Measurements from ENCODE around the gene SP8.
"Not testable (repeated sequence)": the region's sequence is repeated elsewhere in the genome, so short reads cannot be mapped to it uniquely, and the experiment has no call there.

Gene SP8

GRCh38 chr7:20827172-20827571 is 40.5 kb upstream of the SP8 start:
- H3K4me3 ChIP-seq (ENCODE audit: low read depth, low read length), result no peak overlapping the region
- TF ChIP-seq CTCF (IDR thresholded peaks at IDR 0.05; ENCODE audit: low read depth, low read length, missing control alignments), result no peak
- no peak for DNase-seq (ENCODE audit: low read depth)

DNA sequence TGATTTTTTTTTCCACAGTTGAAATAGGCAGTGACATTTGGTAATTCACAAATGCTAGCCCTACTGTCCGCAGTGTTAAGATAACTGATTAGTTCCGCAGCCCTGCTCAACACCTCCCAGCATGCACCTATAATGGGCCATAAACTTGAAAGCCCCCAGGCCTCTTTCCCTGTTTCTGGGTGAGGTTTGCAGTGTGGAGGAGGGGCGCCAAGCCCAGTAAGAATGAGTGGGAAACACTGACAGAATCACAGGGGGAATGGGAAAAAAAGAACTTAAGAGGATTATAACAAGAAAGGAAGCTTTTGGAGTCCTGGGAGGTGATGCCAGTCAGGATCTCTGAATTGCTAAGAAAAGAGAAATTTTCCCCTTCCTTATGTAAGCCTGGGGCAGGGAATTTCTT is 39.6 kb upstream of the SP8 start:
- no peak overlapping the region for H3K4me3 ChIP-seq (ENCODE audit: low read depth, low read length)
- TF ChIP-seq CTCF (IDR thresholded peaks at IDR 0.05; ENCODE audit: low read depth, low read length, missing control alignments), result no peak
- DNase-seq (ENCODE audit: low read depth), result no peak

GRCh38 chr7:20825555-20825954 is 38.9 kb upstream of the SP8 start:
- no peak overlapping the region for H3K4me3 ChIP-seq (ENCODE audit: low read depth, low read length)
- no peak for TF ChIP-seq CTCF (IDR thresholded peaks at IDR 0.05; ENCODE audit: low read depth, low read length, missing control alignments)
- DNase-seq (ENCODE audit: low read depth), result no peak

GRCh38 chr7:20821390-20821789 is 34.7 kb upstream of the SP8 start:
- DNase-seq (ENCODE audit: low read depth); H3K4me3 ChIP-seq (ENCODE audit: low read depth, low read length): not testable (repeated sequence)

GRCh38 chr7:20816372-20816959 is 29.8 kb upstream of the SP8 start:
- TF ChIP-seq CTCF (IDR thresholded peaks at IDR 0.05; ENCODE audit: low read depth, low read length, missing control alignments), result no peak
- H3K4me3 ChIP-seq (ENCODE audit: low read depth, low read length), result no peak overlapping the region
- DNase-seq (ENCODE audit: low read depth), result no peak

DNA sequence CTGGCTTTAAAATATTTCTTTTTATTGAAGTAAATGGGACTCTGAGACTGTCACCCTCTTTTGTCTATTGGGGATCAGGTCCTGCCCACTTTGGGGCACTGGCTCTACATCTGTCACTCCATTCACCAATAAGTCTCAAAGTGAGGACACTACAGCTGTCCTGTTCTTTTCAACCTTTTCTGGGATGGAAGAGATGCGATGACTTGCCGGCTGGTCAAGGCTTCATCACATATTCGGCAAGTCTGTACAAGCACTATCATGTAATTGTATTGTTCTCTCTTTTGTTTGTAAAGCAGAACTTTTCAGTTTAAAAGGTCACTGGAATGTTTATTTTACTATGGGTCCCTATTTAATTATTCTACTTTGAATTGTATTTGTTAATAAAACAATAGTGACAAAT is 17.7 kb upstream of the SP8 start:
- H3K4me3 ChIP-seq (ENCODE audit: low read depth, low read length), result no peak overlapping the region
- no peak for TF ChIP-seq CTCF (IDR thresholded peaks at IDR 0.05; ENCODE audit: low read depth, low read length, missing control alignments)
- DNase-seq (ENCODE audit: low read depth), result no peak

GRCh38 chr7:20799566-20800366 is 13.1 kb upstream of the SP8 start:
- DNase-seq (ENCODE audit: low read depth), result no peak
- no peak overlapping the region for H3K4me3 ChIP-seq (ENCODE audit: low read depth, low read length)

More at GRCh38 chr7:20799566-20800366, 13.1 kb upstream of the SP8 start:
- TF ChIP-seq CTCF (IDR thresholded peaks at IDR 0.05; ENCODE audit: low read depth, low read length, missing control alignments), result no peak
